HG03460 (cell line): ENCODE data around the gene INSM2.

Experiments
- ATAC-seq: cut with Tn5 transposase; IDR thresholded peaks from one replicate; pipeline ENCODE4 v1.9.1; 2021; ENCODE audit not compliant: unreplicated experiment

INSM2 gene

DNA sequence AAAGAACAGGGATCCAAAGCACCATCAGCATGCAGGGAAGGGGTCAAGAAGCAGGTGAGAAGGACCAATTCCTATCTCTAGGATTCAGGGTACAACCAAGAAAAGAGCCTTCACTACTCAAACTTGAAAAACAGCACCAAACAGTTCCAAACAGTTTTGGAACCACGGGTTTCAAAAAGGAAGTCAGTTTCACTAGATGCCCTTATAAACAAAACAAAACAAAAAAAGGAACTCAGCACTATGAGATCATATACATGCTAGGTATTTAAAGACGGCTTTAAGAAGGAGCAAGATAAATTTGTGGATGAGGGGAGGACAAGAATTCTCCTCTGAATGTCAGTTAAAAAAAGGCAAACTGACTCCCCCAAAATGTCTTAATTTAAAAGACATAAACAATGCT is 6.0 kb downstream of the INSM2 start:
- ATAC-seq, result no peak

DNA sequence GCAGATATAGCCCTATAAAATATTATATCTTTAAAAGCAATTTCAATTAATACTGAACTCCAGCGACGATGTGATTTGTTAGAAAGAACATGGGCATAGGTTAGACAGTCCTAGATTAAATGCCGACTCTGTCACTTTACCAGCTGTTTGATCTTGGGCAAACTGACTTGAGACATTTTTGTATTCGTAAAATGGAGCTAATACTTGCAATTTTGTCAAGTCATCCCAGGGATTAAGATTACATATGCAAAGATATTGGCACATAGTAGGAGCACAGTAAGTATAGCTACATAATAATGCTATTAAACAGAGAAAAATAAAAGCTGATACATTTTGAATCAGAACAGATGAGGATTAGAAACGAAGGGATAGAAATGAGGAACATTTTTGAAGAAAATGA is 9.0 kb downstream of the INSM2 start:
- ATAC-seq, result no peak

DNA sequence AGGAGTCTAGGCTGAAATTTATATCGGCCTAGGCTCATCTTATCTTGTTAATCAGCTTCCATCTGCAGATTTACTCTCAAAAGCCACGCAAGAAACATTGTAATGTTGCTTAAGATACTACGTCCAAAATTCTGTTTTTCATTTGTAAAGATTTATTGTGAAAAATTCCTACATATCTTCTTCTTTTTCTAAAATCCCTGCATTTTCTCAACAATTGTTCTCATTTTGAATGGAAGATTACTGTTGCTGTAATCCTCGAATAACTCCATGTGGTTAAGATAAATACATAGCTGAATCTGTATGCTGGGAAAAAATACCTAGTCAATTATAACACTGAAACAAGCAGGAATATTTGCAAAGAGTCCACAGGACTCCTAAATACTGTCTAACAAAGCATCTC is 15.6 kb downstream of the INSM2 start:
- no peak for ATAC-seq

DNA sequence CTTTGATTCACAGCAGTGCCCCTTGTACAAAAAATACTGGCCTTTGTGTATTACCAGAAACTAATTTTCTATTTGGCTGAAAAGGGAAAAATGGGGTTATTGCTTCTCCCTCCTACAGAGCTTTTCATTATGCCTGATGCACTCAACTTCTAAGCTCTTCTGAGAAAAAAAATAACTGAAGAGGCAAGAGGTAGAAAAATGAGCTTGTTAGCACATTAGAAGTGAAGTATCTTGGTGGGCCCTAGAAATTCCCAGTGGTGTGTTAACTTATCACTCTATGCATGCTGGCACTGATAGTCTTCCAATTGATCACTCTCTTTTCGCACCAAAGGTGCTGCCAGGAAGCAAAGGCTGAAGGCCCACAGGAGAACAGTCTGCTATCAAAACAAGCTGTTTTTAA is 17.1 kb downstream of the INSM2 start:
- no peak for ATAC-seq

DNA sequence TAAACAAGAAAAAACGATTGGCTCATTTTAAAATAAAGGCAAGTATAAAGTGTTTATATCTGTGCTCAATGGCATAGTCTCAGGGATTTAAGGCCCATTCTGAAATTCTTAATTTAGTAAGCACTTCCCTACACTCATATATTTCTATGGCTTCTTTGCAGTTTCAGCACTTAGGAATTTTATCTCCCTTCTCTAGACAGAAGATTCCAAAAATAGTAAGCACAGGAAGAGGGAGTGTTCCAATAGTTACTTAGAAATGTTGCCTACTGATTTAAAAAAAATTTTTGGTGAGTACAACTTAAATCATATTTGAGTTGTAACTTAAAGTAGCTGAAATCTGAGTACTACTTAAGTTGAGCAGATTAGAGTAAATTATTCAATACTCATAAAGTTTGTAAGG is 19.8 kb downstream of the INSM2 start:
- ATAC-seq, result no peak

DNA sequence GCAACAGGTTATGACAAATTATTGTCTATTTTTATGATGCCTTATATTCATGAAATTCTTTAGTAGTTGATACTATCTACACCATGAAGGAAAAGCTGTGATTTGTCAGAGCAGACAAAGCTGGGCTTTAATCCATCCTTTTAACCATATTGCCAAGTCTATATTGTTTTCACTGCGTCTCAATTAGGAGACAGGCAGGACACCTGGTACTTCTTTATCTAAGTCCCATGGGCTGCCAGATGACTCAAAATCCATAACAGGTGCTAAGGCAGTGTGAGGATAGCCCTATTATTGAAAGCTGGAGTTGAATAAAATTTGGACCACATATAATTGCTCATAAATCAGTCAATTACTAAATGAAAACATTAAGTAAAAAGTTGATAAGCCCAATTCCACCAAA is 22.6 kb downstream of the INSM2 start:
- no peak for ATAC-seq

DNA sequence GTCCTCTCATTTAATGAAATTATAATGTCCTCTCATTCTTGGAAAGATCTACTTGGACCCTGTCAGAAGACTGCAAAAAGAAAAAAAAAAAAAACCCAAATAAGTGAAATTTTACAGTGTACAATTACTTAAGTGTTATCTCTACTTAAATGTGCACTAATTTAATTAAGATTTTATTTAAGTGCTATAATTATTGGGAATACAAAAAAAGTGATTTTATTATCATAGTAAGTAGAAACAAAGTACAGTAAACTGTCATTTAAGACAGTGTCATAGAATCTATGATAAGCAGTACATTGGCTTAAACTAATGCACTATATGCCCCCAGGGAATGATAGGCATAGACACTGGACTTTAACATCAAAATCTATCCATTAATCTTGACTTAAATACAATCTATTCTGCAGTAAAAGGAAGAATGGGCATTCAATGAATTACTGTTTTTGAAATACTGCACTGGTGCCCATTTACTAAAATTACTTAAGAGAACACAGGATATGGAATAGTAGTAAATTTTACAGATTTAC is 23.3 kb downstream of the INSM2 start:
- ATAC-seq, result no peak

DNA sequence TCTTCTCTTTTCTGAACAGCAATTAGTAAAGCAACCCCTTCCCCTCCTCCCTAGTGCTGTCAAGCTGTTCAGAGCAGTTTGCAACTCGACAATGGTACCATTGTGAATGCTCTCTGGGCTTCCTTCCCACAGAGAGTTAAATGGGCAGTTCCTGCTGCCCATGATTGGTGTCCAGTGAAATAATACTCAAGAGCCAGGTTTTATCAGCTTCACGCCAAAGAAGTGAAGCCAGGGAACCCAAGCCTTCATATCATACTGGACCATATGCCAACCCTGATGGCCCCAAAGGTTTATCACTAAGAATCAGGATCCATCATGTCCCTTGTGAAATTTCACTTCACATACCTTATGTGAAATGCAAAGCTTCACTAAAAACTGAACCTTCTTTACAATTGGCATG is 24.7 kb downstream of the INSM2 start:
- ATAC-seq, result no peak

DNA sequence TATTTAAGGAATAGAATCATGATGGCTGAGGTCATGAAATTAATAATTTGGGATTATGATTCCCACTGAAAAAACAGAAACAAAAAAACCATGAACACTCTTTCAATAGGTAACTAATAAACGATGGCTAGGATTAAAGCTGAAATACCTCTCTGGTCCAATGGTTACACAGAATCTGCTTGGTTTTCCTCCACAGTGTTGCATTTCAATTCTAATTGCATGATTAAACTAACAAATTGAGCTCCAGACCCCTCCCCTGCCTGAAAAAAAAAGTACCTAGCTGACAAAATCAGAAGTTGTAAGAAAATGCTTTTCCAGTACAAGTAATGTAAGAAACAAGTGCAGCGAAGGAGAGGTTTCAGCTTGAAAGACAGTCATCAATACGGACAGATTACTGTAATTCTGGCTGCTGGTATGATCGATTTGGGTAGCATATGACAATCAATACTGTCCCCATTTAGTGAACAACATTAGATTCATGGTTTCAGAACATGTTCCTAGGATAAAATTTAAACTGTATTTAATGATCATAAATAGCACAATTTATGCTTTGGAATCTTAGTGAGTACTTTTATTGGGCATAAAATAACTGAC is 32.0 kb downstream of the INSM2 start:
- ATAC-seq, result no peak

DNA sequence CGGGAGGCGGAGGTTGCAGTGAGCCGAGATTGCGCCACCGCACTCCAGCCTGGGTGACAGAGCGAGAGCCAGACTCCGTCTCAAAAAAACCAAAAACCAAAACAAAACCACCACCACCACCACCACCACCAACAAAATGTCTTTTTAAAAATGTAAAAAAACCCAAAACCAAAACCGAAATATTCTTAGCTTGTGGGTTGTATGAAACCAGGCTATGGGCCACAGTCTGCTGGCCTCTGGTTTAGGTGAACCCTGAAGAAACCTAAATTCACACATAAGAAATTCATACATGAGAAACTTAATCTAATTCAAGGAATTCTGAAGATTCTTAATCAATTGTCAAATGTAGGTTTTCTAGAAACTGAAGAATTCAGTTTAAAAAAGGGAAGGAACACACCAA is 37.6 kb downstream of the INSM2 start:
- no peak for ATAC-seq

DNA sequence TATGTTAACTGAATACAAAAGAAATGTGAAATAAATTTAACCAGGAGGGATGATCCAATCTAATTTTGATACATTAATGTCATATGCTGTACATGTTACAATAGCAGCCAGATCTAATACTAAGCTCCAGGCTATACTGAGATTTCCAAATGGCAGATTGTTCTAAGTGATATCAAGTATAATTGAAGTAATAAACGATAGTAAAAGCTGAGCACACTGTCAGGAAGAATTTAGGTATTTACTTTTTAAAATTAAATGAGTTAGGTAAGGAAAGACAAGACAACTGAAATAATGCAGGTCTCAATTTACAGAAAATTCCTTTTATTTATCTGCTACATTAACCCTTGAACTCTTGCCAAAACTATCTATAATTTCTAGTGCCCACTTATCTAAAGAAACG is 39.9 kb downstream of the INSM2 start:
- ATAC-seq, result no peak

DNA sequence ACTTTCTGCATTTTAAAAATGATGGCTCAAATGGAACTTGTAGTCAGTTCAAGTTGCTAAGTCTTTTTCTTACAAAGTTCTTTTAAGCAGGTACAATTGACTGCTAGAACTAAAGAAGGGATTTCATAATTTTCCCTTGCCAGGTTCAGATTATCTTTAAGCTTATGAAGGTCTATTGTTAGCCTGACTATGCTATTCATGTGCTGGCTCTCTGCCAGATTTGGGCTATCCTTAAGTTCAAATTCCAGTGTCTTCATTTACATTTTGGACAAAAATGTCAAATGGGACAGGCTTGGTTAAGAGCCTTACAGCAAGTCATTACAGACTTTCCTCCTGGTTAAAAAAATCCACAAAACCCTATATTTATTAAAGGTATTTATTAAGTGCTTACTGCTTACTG is 42.3 kb downstream of the INSM2 start:
- ATAC-seq, result no peak

DNA sequence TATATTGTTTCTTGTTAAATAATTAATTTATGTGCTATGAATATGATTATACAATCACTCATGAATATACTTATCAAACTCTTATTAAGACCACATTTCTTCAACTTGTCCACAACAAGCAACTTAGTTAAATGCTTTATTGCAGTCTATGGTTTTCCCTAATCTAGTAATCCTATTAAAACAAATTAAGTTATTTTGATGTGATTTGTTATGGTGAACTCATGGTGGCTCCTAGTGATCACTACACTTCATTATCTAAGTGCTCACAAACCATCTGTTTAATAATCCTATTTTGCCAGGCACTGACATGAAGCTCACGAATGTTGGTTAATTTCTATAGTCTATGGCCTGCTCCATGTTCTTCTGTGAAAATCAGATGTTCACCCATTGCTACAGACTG is 42.9 kb downstream of the INSM2 start:
- no peak for ATAC-seq

DNA sequence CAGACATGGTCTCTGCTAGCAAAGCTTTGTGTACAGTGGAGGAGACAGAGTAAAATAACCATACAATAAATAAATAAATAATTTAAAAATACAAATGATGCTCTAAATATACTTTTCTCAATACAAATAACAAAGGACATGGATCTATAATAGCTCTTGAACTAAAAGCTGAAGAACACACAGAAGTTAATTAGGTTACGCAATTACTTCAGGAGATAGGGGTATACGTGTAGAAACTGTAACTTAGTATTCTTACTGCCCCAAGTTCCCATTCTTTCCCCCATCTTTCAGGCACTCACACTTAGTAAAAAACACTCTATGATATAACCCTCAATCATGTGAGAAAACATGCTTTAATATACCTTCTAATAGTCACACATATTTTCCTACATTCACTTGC is 44.2 kb downstream of the INSM2 start:
- no peak for ATAC-seq

DNA sequence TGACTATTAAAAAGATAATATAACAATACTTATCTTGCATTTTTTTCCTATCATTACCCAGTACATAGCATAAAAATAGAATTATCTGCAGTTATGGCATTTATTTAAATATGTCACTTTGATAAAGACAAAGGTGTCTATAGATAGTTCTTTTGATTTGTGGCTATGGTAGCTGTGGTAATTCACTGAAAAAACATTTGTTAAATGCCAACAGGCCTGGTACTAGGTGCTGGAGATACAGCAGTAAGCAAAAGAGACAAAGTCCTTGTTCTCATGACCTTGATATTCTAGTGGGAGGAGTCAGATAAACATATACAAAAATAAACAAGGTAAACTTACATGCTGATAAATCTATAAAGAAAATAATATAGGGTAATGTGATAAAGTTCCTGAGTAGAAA is 44.7 kb downstream of the INSM2 start:
- no peak for ATAC-seq
